GM12873 (cell line): ENCODE measurements around the gene ALPK3.

ENCODE experiments used
- CTCF ChIP-seq: IDR thresholded peaks from 2 replicates; pipeline ENCODE4 v1.5.1; 2012; ENCODE audit warnings: low read depth, mild to moderate bottlenecking, moderate library complexity, low read length, control low read depth; ENCODE audit not compliant: insufficient read depth; ENCODE audit errors: missing control alignments

ALPK3 gene

DNA sequence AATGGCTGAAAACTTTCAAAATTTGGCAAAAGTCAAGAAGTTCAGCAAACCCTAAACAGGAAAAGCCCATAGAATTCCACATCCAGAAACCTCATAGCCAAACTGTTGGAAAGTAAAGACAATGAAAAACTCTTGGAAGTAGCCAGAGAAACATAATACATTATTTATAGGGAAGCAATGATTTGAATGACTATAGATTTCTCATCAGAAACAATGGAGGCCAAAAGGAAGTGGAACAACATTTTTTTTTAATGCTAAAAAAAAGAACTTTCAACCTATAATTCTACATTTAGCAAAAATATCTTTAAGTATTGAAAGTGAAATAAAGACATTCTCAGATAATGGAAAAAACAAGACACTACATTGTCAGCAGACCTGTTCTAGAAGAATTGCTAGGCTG is 30.2 kb downstream of the ALPK3 start:
- no peak for TF ChIP-seq CTCF

DNA sequence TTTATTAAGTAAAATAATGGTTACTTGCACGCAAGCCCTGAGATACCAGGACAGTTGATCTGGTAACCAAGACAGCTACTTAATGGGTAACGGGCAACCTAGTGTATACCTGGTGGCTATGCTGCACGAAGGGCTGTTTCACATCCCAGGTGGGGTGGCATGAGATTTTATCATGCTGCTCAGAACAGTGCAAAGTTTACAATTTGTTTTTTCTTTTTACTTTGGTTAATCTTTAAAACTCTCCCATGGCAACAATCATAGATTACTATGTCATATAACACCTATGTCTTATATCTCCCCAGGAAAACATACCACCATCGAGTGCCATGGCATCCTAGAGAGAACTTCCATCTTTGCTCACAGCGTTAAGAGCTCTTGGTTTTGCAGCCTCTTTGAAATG is 35.1 kb downstream of the ALPK3 start:
- no peak for TF ChIP-seq CTCF

- no peak for TF ChIP-seq CTCF
Measured at GRCh38 chr15:84855136-84855535, 38.0 kb downstream of the ALPK3 start.

DNA sequence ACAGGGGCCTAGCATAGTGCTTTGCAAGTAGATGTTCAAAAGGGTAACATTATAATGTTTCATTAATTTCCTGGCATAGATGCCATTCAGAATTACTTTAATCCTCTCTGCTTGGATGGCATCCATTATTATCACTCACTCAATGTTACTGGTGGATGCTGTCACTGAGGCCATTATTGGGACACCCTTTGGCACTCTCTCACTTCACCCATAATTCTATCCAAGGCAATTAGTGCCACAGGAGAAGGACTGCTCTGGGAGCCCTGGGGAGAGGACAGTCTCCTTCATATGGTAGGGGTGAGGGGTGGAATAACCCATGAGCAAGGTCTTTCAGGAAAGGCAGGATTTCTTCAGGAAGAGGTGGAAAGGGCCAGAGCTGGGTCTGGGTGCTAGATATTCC is 38.6 kb downstream of the ALPK3 start:
- TF ChIP-seq CTCF, result no peak

GRCh38 chr15:84856731-84857417 is 39.7 kb downstream of the ALPK3 start:
- TF ChIP-seq CTCF, result no peak

DNA sequence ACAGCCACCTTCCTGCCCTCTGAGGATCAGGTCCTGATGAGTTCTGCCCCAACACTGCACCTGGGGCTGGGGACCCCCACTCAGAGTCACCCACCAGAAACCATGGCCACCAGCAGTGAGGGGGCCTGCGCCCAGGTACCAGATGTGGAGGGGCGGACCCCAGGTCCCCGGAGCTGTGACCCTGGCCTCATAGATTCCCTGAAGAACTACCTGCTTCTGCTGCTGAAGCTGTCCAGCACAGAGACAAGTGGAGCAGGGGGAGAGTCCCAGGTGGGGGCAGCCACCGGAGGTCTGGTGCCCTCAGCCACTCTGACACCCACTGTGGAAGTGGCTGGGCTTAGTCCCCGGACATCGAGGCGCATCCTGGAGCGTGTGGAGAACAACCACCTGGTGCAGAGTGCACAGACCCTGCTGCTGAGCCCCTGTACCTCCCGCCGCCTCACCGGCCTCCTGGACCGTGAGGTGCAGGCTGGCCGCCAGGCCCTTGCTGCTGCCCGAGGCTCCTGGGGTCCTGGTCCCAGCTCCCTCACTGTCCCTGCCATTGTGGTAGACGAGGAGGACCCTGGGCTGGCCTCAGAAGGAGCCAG is 40.4 kb downstream of the ALPK3 start:
- no peak for TF ChIP-seq CTCF

GRCh38 chr15:84858231-84858630 is 41.1 kb downstream of the ALPK3 start:
- TF ChIP-seq CTCF, result no peak
